Brain microvascular endothelial cell (primary cell): ENCODE data around the gene HSPB6.

Experiments used
- DNase-seq: peaks from one replicate; pipeline ENCODE4 v3.0.0-alpha.2; 2020
- H3K27ac ChIP-seq: fragments of 250-450 bp; sonication (Bioruptor Pico); 2 replicates; pipeline ENCODE4 v1.5.1; 2020; ENCODE audit warnings: mild to moderate bottlenecking, moderate library complexity
- H3K27me3 ChIP-seq: fragments of 250-450 bp; sonication (Bioruptor Pico); replicated peaks from 2 replicates; pipeline ENCODE4 v1.5.1; 2020; ENCODE audit warnings: mild to moderate bottlenecking
- H3K36me3 ChIP-seq: fragments of 250-450 bp; sonication (Bioruptor Pico); replicated peaks from 2 replicates; pipeline ENCODE4 v1.5.1; 2020; ENCODE audit warnings: mild to moderate bottlenecking
- H3K4me3 ChIP-seq: 2 replicates; pipeline ENCODE4 v1.5.1; 2011; ENCODE audit warnings: low read depth, mild to moderate bottlenecking, control low read depth, low read length, moderate library complexity
- CTCF ChIP-seq: IDR thresholded peaks from 2 replicates; pipeline ENCODE4 v1.5.1; 2011; ENCODE audit warnings: low read depth, mild to moderate bottlenecking, moderate library complexity, low read length, control low read depth, inconsistent platforms; ENCODE audit errors: missing control alignments
- in situ Hi-C: cut with HindIII; loops from 2 replicates; pipeline ENCODE4 v1.10.0; 2017; ENCODE audit warnings: low sequenced_read_pairs, low pct_ligation_motif_present

The HSPB6 gene

GRCh38 chr19:35708391-35708790 lies 48.4 kb downstream of the HSPB6 start:
- Histone ChIP-seq H3K36me3 (no peaks in the 10 kb centered on the region), H3K27me3 (no peaks in the 10 kb centered on the region), H3K27ac (no peak overlapping the region), H3K4me3 (no peak overlapping the region)
- DNase-seq = no peak
- in situ Hi-C loops = no loop called here
- no peak for TF ChIP-seq CTCF
